CD14-positive monocyte (primary cell): ENCODE results near the gene R3HCC1L. TPM values are rescaled to one million over a fixed set of nuclear protein-coding genes. Genes with fewer than 3 reads are reported as not detected.

Experiments
- DNase-seq, 3 donors: peaks; one replicate each; pipeline ENCODE4 v3.0.0-alpha.2; 2011 to 2022
- H2AFZ ChIP-seq: 2 replicates; pipeline ENCODE4 v1.6.0; 2012; ENCODE audit warnings: mild to moderate bottlenecking, low read depth, low read length, inconsistent platforms; ENCODE audit not compliant: insufficient read depth, poor library complexity, severe bottlenecking
- H3K27ac ChIP-seq, 2 donors: 1 replicate in 1 of 2; 2 replicates in 1 of 2; pipeline ENCODE4 v1.5.1; 2012 to 2013; ENCODE audit warnings: low read length in 2 of 2, control low read depth in 1 of 2, inconsistent platforms in 1 of 2, low read depth in 1 of 2, mild to moderate bottlenecking in 1 of 2
- H3K27me3 ChIP-seq, 2 donors: one replicate each; pipeline versions ENCODE4 v1.6.0 to v1.6.1; 2011 to 2013; ENCODE audit warnings: low read length in 2 of 2; ENCODE audit not compliant: control insufficient read depth in 2 of 2, insufficient read depth in 2 of 2
- H3K36me3 ChIP-seq, 2 donors: replicated peaks in 1 of 2; 1 replicate in 1 of 2; 2 replicates in 1 of 2; pipeline versions ENCODE4 v1.5.1 to v1.6.1; 2012 to 2013; ENCODE audit warnings: low read length in 2 of 2, control low read depth in 1 of 2, inconsistent platforms in 1 of 2, mild to moderate bottlenecking in 1 of 2; ENCODE audit not compliant: insufficient read depth in 2 of 2, control insufficient read depth in 1 of 2
- H3K4me1 ChIP-seq, 2 donors: 1 replicate in 1 of 2; 2 replicates in 1 of 2; pipeline versions ENCODE4 v1.5.1 to v1.6.1; 2012 to 2013; ENCODE audit warnings: low read length in 2 of 2, control low read depth in 1 of 2, inconsistent platforms in 1 of 2, mild to moderate bottlenecking in 1 of 2, moderate library complexity in 1 of 2; ENCODE audit not compliant: insufficient read depth in 2 of 2, control insufficient read depth in 1 of 2
- H3K4me2 ChIP-seq: replicated peaks from 2 replicates; pipeline ENCODE3; 2012; ENCODE audit warnings: low read length, moderate library complexity, mild to moderate bottlenecking; ENCODE audit not compliant: poor library complexity, severe bottlenecking; ENCODE audit errors: extremely low read depth
- H3K4me3 ChIP-seq, 3 experiments: fragments of 200-600 bp in 1 of 3; sonication (generic) in 1 of 3; replicated peaks in 1 of 3; 1 replicate in 2 of 3; 2 replicates in 1 of 3; pipeline ENCODE4 v1.5.1; 2011 to 2013; ENCODE audit warnings: low read length in 3 of 3, mild to moderate bottlenecking in 3 of 3, control low read depth in 2 of 3, low read depth in 2 of 3, inconsistent platforms in 1 of 3, moderate library complexity in 1 of 3
- H3K79me2 ChIP-seq: 2 replicates; pipeline ENCODE4 v1.6.0; 2012; ENCODE audit warnings: mild to moderate bottlenecking, control low read depth, inconsistent platforms, low read length, moderate library complexity; ENCODE audit not compliant: insufficient read depth
- H3K9ac ChIP-seq: 2 replicates; pipeline ENCODE4 v1.6.0; 2017; ENCODE audit warnings: low read length, mild to moderate bottlenecking; ENCODE audit not compliant: insufficient read depth, poor library complexity, severe bottlenecking
- H3K9me3 ChIP-seq, 2 donors: replicated peaks in 1 of 2; 1 replicate in 1 of 2; 2 replicates in 1 of 2; pipeline versions ENCODE4 v1.5.1 to v1.6.1; 2012 to 2013; ENCODE audit warnings: low read length in 2 of 2, control low read depth in 1 of 2; ENCODE audit not compliant: control insufficient read depth in 1 of 2, insufficient read depth in 1 of 2
- H4K20me1 ChIP-seq: 2 replicates; pipeline ENCODE4 v1.6.0; 2012; ENCODE audit warnings: mild to moderate bottlenecking, low read length, control low read depth, moderate library complexity; ENCODE audit not compliant: insufficient read depth
- H3K27ac Mint-ChIP-seq, 7 donors: one replicate each; pipeline ENCODE4 v1.8.0; 2020; ENCODE audit warnings: mild to moderate bottlenecking in 7 of 7, mixed read lengths in 7 of 7, moderate library complexity in 6 of 7, inconsistent platforms in 2 of 7
- H3K27me3 Mint-ChIP-seq, 3 donors: one replicate each; pipeline ENCODE4 v1.8.0; 2021 to 2022; ENCODE audit warnings: low read depth in 3 of 3, mild to moderate bottlenecking in 3 of 3, mixed read lengths in 3 of 3, moderate library complexity in 3 of 3, inconsistent platforms in 1 of 3
- H3K36me3 Mint-ChIP-seq, 2 donors: one replicate each; pipeline ENCODE4 v1.8.0; 2020; ENCODE audit warnings: mixed read lengths in 2 of 2, inconsistent platforms in 1 of 2, mild to moderate bottlenecking in 1 of 2
- H3K4me1 Mint-ChIP-seq: one replicate; pipeline ENCODE4 v1.8.0; 2020; ENCODE audit warnings: mild to moderate bottlenecking, mixed read lengths
- H3K4me3 Mint-ChIP-seq, 2 donors: one replicate each; pipeline ENCODE4 v1.8.0; 2020; ENCODE audit warnings: mild to moderate bottlenecking in 2 of 2, mixed read lengths in 2 of 2, moderate library complexity in 1 of 2
- H3K9me3 Mint-ChIP-seq, 7 donors: one replicate each; pipeline ENCODE4 v1.8.0; 2020 to 2022; ENCODE audit warnings: mixed read lengths in 7 of 7, mild to moderate bottlenecking in 6 of 7, moderate library complexity in 6 of 7, inconsistent platforms in 2 of 7
- WGBS: methylation state at CpG from one replicate; pipeline ENCODE4 v1.1.5; 2013; ENCODE audit warnings: missing lambda C conversion rate; ENCODE audit not compliant: insufficient coverage; 5-methylcytosine and 5-hydroxymethylcytosine counted together
- intact Hi-C, 2 donors: fragments of 100-400 bp; cut with micrococcal nuclease; formaldehyde crosslinking; loops; one replicate each; pipeline versions ENCODE4 v1.15.0 to v1.15.1; 2023
- polyA plus RNA-seq, 3 donors: library from polyadenylated mRNA; depleted of rRNA in 1 of 3; unstranded in 2 of 3; stranded (reverse) in 1 of 3; fragments of 300-500 nt in 2 of 3; fragments of >200 nt in 1 of 3; fragmentation: Illumina TruSeq in 2 of 3; gene quantifications; 1 replicate in 2 of 3; 2 replicates in 1 of 3; pipeline ENCODE4 v1.2.3, GENCODE V29; 2012 to 2021
- TF ChIP-seq, protein P1 (sequence below): fragments of 200-600 bp; IDR thresholded peaks from one replicate; pipeline ENCODE4 v1.8.0; 2022; ENCODE audit warnings: antibody characterized with exemption, mild to moderate bottlenecking

R3HCC1L gene
- polyA plus RNA-seq, 3 donors = 2.6 to 13.8 (median 2.7) TPM

DNA sequence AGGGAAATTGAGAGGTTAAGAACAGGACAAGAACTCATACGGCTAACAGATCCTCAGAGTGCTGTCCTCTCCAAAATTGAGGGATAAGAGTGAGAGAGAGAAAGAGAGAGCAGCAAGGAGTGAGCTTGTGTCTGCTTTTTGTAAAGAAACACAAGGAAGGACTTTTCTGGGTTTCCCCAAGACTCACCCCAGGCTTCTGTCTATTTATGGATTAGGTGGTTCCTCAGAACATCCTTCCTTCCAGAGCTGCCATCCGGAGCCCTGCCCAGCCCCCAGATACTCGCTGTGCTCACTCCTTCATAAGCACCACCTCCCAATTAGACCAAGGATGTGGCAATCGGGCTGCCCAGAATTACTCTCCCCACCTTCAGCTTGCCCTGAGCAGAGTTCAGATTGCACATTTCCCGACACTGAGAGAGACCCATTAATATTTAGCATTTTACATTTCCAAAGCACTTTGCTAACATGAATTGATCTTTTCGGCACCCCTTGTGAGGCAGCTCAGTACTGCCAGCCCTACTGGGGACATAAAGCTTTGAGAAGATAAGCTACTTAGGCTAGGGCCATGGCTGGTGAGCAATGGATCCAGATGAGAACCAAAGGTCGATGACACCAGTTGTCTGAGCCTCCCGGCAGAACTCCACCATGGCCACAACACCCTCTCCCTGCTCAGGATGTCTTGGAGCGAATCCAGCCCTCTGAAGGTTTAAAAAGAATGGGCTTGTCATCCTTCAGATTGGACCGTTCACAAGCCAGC is 19.2 kb upstream of the R3HCC1L start:
- Mint-ChIP-seq H3K4me3 (no peak overlapping the region), H3K9me3 (peaks cover 0 to 13% (median 2%) of the 10 kb centered on the region in 7 donors), H3K4me1 (peaks cover 3% of the 10 kb centered on the region), H3K36me3 (no peaks in the 10 kb centered on the region), H3K27me3 (peaks cover 21 to 52% (median 35%) of the 10 kb centered on the region in 3 donors), H3K27ac (no peak overlapping the region)
- no peak overlapping the region for H3K27ac ChIP-seq
- no peak overlapping the region for H3K4me3 ChIP-seq
- DNase-seq = no peak
- H3K4me2 ChIP-seq = no peak overlapping the region
- peaks cover 21 to 37% of the 10 kb centered on the region in 2 donors for H3K27me3 ChIP-seq
- intact Hi-C loops = no loop called here
- H3K9me3 ChIP-seq = no peaks in the 10 kb centered on the region
- TF ChIP-seq, protein P1, sequence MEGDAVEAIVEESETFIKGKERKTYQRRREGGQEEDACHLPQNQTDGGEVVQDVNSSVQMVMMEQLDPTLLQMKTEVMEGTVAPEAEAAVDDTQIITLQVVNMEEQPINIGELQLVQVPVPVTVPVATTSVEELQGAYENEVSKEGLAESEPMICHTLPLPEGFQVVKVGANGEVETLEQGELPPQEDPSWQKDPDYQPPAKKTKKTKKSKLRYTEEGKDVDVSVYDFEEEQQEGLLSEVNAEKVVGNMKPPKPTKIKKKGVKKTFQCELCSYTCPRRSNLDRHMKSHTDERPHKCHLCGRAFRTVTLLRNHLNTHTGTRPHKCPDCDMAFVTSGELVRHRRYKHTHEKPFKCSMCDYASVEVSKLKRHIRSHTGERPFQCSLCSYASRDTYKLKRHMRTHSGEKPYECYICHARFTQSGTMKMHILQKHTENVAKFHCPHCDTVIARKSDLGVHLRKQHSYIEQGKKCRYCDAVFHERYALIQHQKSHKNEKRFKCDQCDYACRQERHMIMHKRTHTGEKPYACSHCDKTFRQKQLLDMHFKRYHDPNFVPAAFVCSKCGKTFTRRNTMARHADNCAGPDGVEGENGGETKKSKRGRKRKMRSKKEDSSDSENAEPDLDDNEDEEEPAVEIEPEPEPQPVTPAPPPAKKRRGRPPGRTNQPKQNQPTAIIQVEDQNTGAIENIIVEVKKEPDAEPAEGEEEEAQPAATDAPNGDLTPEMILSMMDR = no peak
- H3K36me3 ChIP-seq = no peaks in the 10 kb centered on the region
- H3K9ac ChIP-seq = no peak overlapping the region
- no peaks in the 10 kb centered on the region for H4K20me1 ChIP-seq
- H3K79me2 ChIP-seq = no peaks in the 10 kb centered on the region
- H2AFZ ChIP-seq = no peak overlapping the region
- no peaks in the 10 kb centered on the region for H3K4me1 ChIP-seq
- 75% methylated on average over 10 of the region's 10 CpGs for WGBS

DNA sequence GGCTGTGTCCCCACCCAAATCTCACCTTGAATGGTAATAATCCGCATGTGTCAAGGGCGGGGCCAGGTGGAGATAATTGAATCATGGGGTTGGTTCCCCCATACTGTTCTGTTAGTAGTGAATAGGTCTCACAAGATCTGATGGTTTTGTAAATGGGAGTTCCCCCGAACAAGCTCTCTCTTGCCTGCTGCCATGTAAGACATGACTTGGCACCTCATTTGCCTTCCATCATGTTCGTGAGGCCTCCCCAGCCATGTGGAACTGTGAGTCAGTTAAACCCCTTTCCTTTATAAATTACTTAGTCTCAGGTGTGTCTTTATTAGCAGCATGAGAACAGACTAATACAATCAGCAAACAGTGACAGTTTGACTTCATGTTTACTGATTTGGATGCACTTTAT is 14.6 kb upstream of the R3HCC1L start:
- TF ChIP-seq, protein P1 = no peak
- Histone ChIP-seq H3K79me2 (no peaks in the 10 kb centered on the region), H4K20me1 (no peaks in the 10 kb centered on the region), H3K4me1 (no peaks in the 10 kb centered on the region), H3K4me3 (no peak overlapping the region), H3K9me3 (peaks cover 5 to 10% of the 10 kb centered on the region in 2 donors), H3K27ac (no peak overlapping the region), H3K4me2 (no peak overlapping the region), H3K27me3 (peaks cover 2 to 16% of the 10 kb centered on the region in 2 donors), H2AFZ (no peak overlapping the region), H3K36me3 (no peaks in the 10 kb centered on the region), H3K9ac (no peak overlapping the region)
- WGBS = 93% methylated on average over 2 of the region's 4 CpGs
- intact Hi-C loops = no loop called here
- peaks cover 3% of the 10 kb centered on the region for H3K4me1 Mint-ChIP-seq
- H3K27me3 Mint-ChIP-seq = peaks cover 16 to 36% (median 25%) of the 10 kb centered on the region in 3 donors
- H3K36me3 Mint-ChIP-seq = no peaks in the 10 kb centered on the region
- no peak overlapping the region for H3K4me3 Mint-ChIP-seq
- DNase-seq = no peak
- H3K9me3 Mint-ChIP-seq = peaks cover 14 to 45% (median 22%) of the 10 kb centered on the region in 7 donors
- no peak overlapping the region for H3K27ac Mint-ChIP-seq
